ENCODE measurements around the gene SPRR1A.

GRCh38 chr1:152986578-152986977 is 2.7 kb downstream of the SPRR1A start:
- no peak for TF ChIP-seq CTCF (conservative IDR thresholded peaks at IDR 0.05)
- no peak for TF ChIP-seq ZFX (IDR thresholded peaks at IDR 0.05)
